HG03095 (cell line): ENCODE data around the gene TMCO4.

Source experiments
- ATAC-seq: cut with Tn5 transposase; IDR thresholded peaks from one replicate; pipeline ENCODE4 v1.9.1; 2021; ENCODE audit warnings: moderate library complexity; ENCODE audit not compliant: unreplicated experiment

Gene TMCO4

GRCh38 chr1:19776933-19777332, 22.8 kb downstream of the TMCO4 start:
- no peak for ATAC-seq

- ATAC-seq: no peak
Measured at GRCh38 chr1:19776287-19776686, 23.4 kb downstream of the TMCO4 start.

- ATAC-seq: no peak
Measured at GRCh38 chr1:19775831-19776230, 23.9 kb downstream of the TMCO4 start.

- no peak for ATAC-seq
Measured at GRCh38 chr1:19775317-19775716, 24.4 kb downstream of the TMCO4 start.

GRCh38 chr1:19774180-19774785, 25.4 kb downstream of the TMCO4 start:
- ATAC-seq: no peak

GRCh38 chr1:19773485-19773884, 26.2 kb downstream of the TMCO4 start:
- ATAC-seq: no peak

- no peak for ATAC-seq
Measured at GRCh38 chr1:19772053-19772452, 27.7 kb downstream of the TMCO4 start.

- ATAC-seq: no peak
Measured at GRCh38 chr1:19771350-19771749, 28.4 kb downstream of the TMCO4 start.

- no peak for ATAC-seq
Measured at GRCh38 chr1:19770436-19771190, 29.1 kb downstream of the TMCO4 start.

- ATAC-seq: no peak
Measured at GRCh38 chr1:19769211-19769932, 30.3 kb downstream of the TMCO4 start.

GRCh38 chr1:19768353-19769210, 31.1 kb downstream of the TMCO4 start:
- no peak for ATAC-seq

- no peak for ATAC-seq
Measured at GRCh38 chr1:19765623-19766022, 34.1 kb downstream of the TMCO4 start.

GRCh38 chr1:19764848-19765247, 34.9 kb downstream of the TMCO4 start:
- no peak for ATAC-seq

- ATAC-seq: no peak
Measured at GRCh38 chr1:19762175-19762779, 37.4 kb downstream of the TMCO4 start.

- ATAC-seq: no peak
Measured at GRCh38 chr1:19759740-19760089, 40.0 kb downstream of the TMCO4 start.

GRCh38 chr1:19758227-19758830, 41.4 kb downstream of the TMCO4 start:
- ATAC-seq: no peak

- no peak for ATAC-seq
Measured at GRCh38 chr1:19757641-19758040, 42.1 kb downstream of the TMCO4 start.

- ATAC-seq: no peak
Measured at GRCh38 chr1:19756480-19756879, 43.2 kb downstream of the TMCO4 start.

GRCh38 chr1:19754482-19754881, 45.2 kb downstream of the TMCO4 start:
- no peak for ATAC-seq

- no peak for ATAC-seq
Measured at GRCh38 chr1:19752083-19752696, 47.5 kb downstream of the TMCO4 start.
